K562 (cell line): Measurements from ENCODE around the gene SLC13A3. TPM values are rescaled to one million over a fixed set of nuclear protein-coding genes. Genes with fewer than 3 reads are reported as not detected.

Experiments used
- ATAC-seq: fragments of 200-7000 bp; cut with Tn5 transposase; 3 replicates; pipeline ENCODE4 v1.9.1; 2020; ENCODE audit warnings: moderate library complexity
- BruUV-seq: library from RNA; stranded (reverse); fragments of 400-500 nt; replicated peaks from 2 replicates; lab custom pipeline; 2021; lab: Mats Ljungman, UMichigan
- CTCF ChIA-PET: fragments of 300-600 bp; formaldehyde crosslinking; extraction: SDS; loops from one replicate; lab custom pipeline; 2021; ENCODE audit warnings: low intra/inter-chr PET ratio; lab: Yijun Ruan, JAX
- POLR2A ChIA-PET: fragments of 300-600, 350-650 bp; sonication (Branson Sonifier 250); formaldehyde crosslinking; extraction: SDS; loops from one replicate; lab custom pipeline; 2021; ENCODE audit warnings: antibody characterized with exemption, inconsistent platforms; lab: Yijun Ruan, JAX
- DNase-seq, 4 experiments: peaks; one replicate each; pipeline versions ENCODE4 v3.0.0 to v3.0.0-alpha.2; 2011 to 2018; ENCODE audit warnings: low spot score in 3 of 4, mixed read lengths in 3 of 4; ENCODE audit errors: extremely low read depth in 1 of 4
- FAIRE-seq: peaks from 2 replicates; lab custom pipeline; 2011; peaks lifted over from hg19 to GRCh38; lab: Jason Lieb, UNC
- H2AFZ ChIP-seq: 2 replicates; pipeline ENCODE4 v1.6.0; 2011; ENCODE audit warnings: low read depth, low read length, control low read depth, inconsistent platforms
- H3K27ac ChIP-seq: fragments of 200-600 bp; 3 replicates; pipeline ENCODE4 v1.8.0; 2011; ENCODE audit warnings: low read depth, mild to moderate bottlenecking, control low read depth, inconsistent platforms, low read length, moderate library complexity, mixed read lengths; ENCODE audit errors: extremely low read depth
- H3K27me3 ChIP-seq, 2 experiments: fragments of 300-600 bp in 1 of 2; 2 replicates in 1 of 2; 3 replicates in 1 of 2; pipeline versions ENCODE4 v1.6.0 to v1.8.0; 2011; ENCODE audit warnings: inconsistent platforms in 2 of 2, low read length in 2 of 2, mild to moderate bottlenecking in 1 of 2, mixed read lengths in 1 of 2, moderate library complexity in 1 of 2; ENCODE audit not compliant: control insufficient read depth in 2 of 2, insufficient read depth in 2 of 2
- H3K36me3 ChIP-seq: fragments of 300-600 bp; 3 replicates; pipeline ENCODE4 v1.8.0; 2011; ENCODE audit warnings: mild to moderate bottlenecking, low read length, inconsistent platforms; ENCODE audit not compliant: control insufficient read depth, insufficient read depth
- H3K4me1 ChIP-seq, 2 experiments: fragments of 200-600 bp in 1 of 2; replicated peaks in 1 of 2; 2 replicates in 1 of 2; 3 replicates in 1 of 2; pipeline versions ENCODE4 v1.5.1 to v1.8.0; 2011; ENCODE audit warnings: inconsistent platforms in 2 of 2, low read length in 2 of 2, mild to moderate bottlenecking in 1 of 2, mixed read lengths in 1 of 2, moderate library complexity in 1 of 2; ENCODE audit not compliant: control insufficient read depth in 2 of 2, insufficient read depth in 2 of 2
- H3K4me2 ChIP-seq: 2 replicates; pipeline ENCODE4 v1.6.1; 2011; ENCODE audit warnings: low read length, control low read depth, inconsistent platforms, mixed read lengths; ENCODE audit not compliant: insufficient read depth
- H3K4me3 ChIP-seq: fragments of 200-600 bp; sonication (generic), shearing (Covaris generic); 2 replicates; pipeline ENCODE4 v1.5.1; 2016; ENCODE audit warnings: control low read depth, inconsistent platforms
- H3K79me2 ChIP-seq: fragments of 200-600 bp; 3 replicates; pipeline ENCODE4 v1.8.0; 2011; ENCODE audit warnings: low read length, inconsistent platforms; ENCODE audit not compliant: control insufficient read depth, insufficient read depth
- H3K9ac ChIP-seq, 2 experiments: 2 replicates each; pipeline versions ENCODE4 v1.6.0 to v1.6.1; 2011; ENCODE audit warnings: low read depth in 2 of 2, low read length in 2 of 2, control low read depth in 1 of 2, inconsistent platforms in 1 of 2, mild to moderate bottlenecking in 1 of 2, mixed read lengths in 1 of 2; ENCODE audit not compliant: insufficient read depth in 1 of 2
- H3K9me1 ChIP-seq: one replicate; pipeline ENCODE4 v1.6.0; 2011; ENCODE audit warnings: inconsistent platforms, mild to moderate bottlenecking, low read length, moderate library complexity; ENCODE audit not compliant: control insufficient read depth, insufficient read depth
- H3K9me3 ChIP-seq: replicated peaks from 2 replicates; pipeline ENCODE4 v1.5.1; 2011; ENCODE audit warnings: low read depth, low read length, inconsistent platforms; ENCODE audit not compliant: control insufficient read depth, insufficient read depth
- H4K20me1 ChIP-seq: replicated peaks from 2 replicates; pipeline ENCODE4 v1.6.1; 2011; ENCODE audit warnings: low read length, inconsistent platforms, mixed read lengths; ENCODE audit not compliant: control insufficient read depth, insufficient read depth
- CEBPB ChIP-seq: fragments of 450-650 bp; IDR thresholded peaks from 2 replicates; pipeline ENCODE4 v1.6.1; 2016; ENCODE audit warnings: missing genetic modification characterization, missing compliant biosample characterization
- GTF2A2 ChIP-seq: IDR thresholded peaks from 2 replicates; pipeline ENCODE4 v1.6.1; 2016; ENCODE audit warnings: mild to moderate bottlenecking, missing genetic modification characterization, missing compliant biosample characterization
- NKRF ChIP-seq: fragments of 450-650 bp; IDR thresholded peaks from 2 replicates; pipeline ENCODE4 v1.6.1; 2016; ENCODE audit warnings: borderline replicate concordance
- PKNOX1 ChIP-seq: fragments of 450-650 bp; IDR thresholded peaks from 2 replicates; pipeline ENCODE4 v1.6.1; 2016
- ZEB2 ChIP-seq: fragments of 450-650 bp; IDR thresholded peaks from 2 replicates; pipeline ENCODE4 v1.6.1; 2016
- ZNF124 ChIP-seq: sonication (generic); formaldehyde crosslinking; IDR thresholded peaks from 2 replicates; pipeline ENCODE4 v1.8.1; 2022; ENCODE audit warnings: missing genetic modification reagents
- WGBS: fragments of 100-300 bp; shearing (Covaris generic); methylation state at CpG from one replicate; pipeline ENCODE4 v1.1.6; 2016; ENCODE audit warnings: low coverage, mixed read lengths; ENCODE audit not compliant: insufficient coverage; ENCODE audit errors: missing lambda C conversion rate; 5-methylcytosine and 5-hydroxymethylcytosine counted together
- in situ Hi-C: fragments of 300-500 bp; cut with MboI; formaldehyde crosslinking; loops from 4 replicates; pipeline ENCODE4 v1.15.0; 2018; ENCODE audit warnings: inconsistent platforms, mixed read lengths
- intact Hi-C: fragments of 100-400 bp; cut with micrococcal nuclease; formaldehyde crosslinking; loops from 2 replicates; pipeline ENCODE4 v1.14.2; 2022
- polyA plus RNA-seq, 8 experiments: library from polyadenylated mRNA; depleted of rRNA in 4 of 8; stranded (reverse) in 5 of 8; unstranded in 3 of 8; fragments of >200 nt; fragmentation: Nextera tagmentation in 2 of 8; fragmentation: Illumina TruSeq in 1 of 8; extraction: Ambion mirVana in 2 of 8; extraction: Trizol in 1 of 8; gene quantifications; 2 replicates each; pipeline versions ENCODE4 v1.2.1 to v1.2.3, GENCODE V29; 2011 to 2014; ENCODE audit warnings: inconsistent platforms in 1 of 8, missing spikeins in 1 of 8
- total RNA-seq, 7 experiments: library from RNA; depleted of rRNA in 6 of 7; stranded (reverse); fragments of >200 nt in 6 of 7; fragmentation: Illumina TruSeq in 2 of 7; extraction: Trizol in 2 of 7; gene quantifications; 2 replicates each; pipeline versions ENCODE4 v1.2.1 to v1.2.3, GENCODE V29; 2011 to 2021; ENCODE audit warnings: low replicate concordance in 1 of 7

SLC13A3 gene
- total and polyA plus RNA-seq, 9 of the 15 experiments (the other 6 are each of a cell fraction or from before 2014, with no cell fraction given): 5.5 to 16.4 (median 8.5) TPM

DNA sequence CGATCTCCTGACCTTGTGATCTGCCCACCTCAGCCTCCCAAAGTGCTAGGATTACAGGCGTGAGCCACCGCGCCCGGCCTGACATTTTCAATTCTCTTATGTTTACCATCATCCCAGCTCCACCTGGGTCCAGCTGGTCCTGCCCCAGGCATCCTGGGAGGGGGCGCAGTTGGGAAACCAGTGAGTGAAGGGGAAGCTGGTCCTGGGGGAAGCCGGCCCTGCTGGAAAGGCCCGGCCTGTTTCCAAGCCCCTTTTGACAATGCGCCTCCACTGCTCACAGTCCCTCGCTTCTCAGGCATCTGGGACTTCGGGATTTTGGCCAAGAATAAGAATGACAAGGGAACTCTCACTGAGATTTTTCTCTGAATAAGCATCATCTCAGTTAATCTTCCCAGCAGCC lies 14.2 kb downstream of the SLC13A3 start:
- no peak for FAIRE-seq
- intact Hi-C loops: no loop called here
- POLR2A ChIA-PET: interaction anchor here (0.8 to 1.0 kb wide), 2 partner anchors 10 to 20 kb away, joined by 3 to 4 read pairs; no protein-coding TSS in a partner anchor

More for the DNA sequence above, 14.2 kb downstream of the SLC13A3 start:
- H3K36me3 ChIP-seq: no peaks in the 10 kb centered on the region
- no TSS peak for BruUV-seq
- 82% methylated on average over 11 of the region's 11 CpGs for WGBS
- no peak overlapping the region for H3K9ac ChIP-seq
- H3K4me2 ChIP-seq: no peak overlapping the region
- no peak overlapping the region for H3K4me3 ChIP-seq
- no peaks in the 10 kb centered on the region for H4K20me1 ChIP-seq
- no peaks in the 10 kb centered on the region for H3K9me1 ChIP-seq
- TF ChIP-seq NKRF (no peak), ZNF124 (CRISPR knock-in tag) (no peak), PKNOX1 (no peak), GTF2A2 (tag) (no peak), ZEB2 (no peak), CEBPB (no peak)
- no peak overlapping the region for H2AFZ ChIP-seq
- no peak overlapping the region for H3K27ac ChIP-seq
- ATAC-seq: no peak
- CTCF ChIA-PET: no interaction called here
- H3K27me3 ChIP-seq: no peaks in the 10 kb centered on the region
- H3K4me1 ChIP-seq: peaks cover 9 to 12% of the 10 kb centered on the region in 2 experiments; a peak in 4 of 5 replicates
- no peaks in the 10 kb centered on the region for H3K79me2 ChIP-seq
- H3K9me3 ChIP-seq: no peaks in the 10 kb centered on the region
- no peak for DNase-seq
- in situ Hi-C loops: no loop called here
